ENCODE results near the gene OR10W1.

DNA sequence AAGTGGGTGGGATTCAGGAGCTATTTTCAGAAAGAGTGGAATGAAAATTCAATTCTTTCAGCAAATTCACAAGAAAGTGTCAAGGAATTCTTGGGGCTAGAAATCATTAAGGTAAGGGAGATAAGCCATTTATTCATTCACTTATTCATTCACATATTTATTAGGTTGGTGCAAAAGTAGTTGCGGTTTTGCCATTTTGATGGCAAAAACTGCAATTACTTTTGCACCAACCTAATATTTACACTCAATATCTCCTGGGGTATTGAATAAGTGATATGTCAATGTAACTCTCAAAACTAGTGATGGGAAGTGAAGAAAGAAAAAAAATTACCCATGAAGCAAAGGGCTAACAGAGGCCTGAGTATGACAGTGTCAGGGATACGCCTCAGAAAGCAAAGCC, at the start of gene OR10W1:
- TF ChIP-seq POLR2A (IDR thresholded peaks at IDR 0.05), result no peak
- TF ChIP-seq CTCF (IDR thresholded peaks at IDR 0.05), result no peak

Data from ovary (tissue), 3 donors.